ENCODE measurements around the gene FBXO34. TPM values are rescaled to one million over a fixed set of nuclear protein-coding genes. Genes with fewer than 3 reads are reported as not detected.

The FBXO34 gene
- total and polyA plus RNA-seq, 2 of the 13 experiments (the other 11 are each of a cell fraction or from before 2014, with no cell fraction given), result 8.8 to 13.5 TPM

GRCh38 chr14:55256586-55256985 is 14.6 kb upstream of the FBXO34 start (continued):
- TF ChIP-seq ZNF646 (CRISPR knock-in tag; IDR thresholded peaks at IDR 0.05) (no peak), ZNF839 (CRISPR knock-in tag; IDR thresholded peaks at IDR 0.05; ENCODE audit: borderline replicate concordance) (no peak)

DNA sequence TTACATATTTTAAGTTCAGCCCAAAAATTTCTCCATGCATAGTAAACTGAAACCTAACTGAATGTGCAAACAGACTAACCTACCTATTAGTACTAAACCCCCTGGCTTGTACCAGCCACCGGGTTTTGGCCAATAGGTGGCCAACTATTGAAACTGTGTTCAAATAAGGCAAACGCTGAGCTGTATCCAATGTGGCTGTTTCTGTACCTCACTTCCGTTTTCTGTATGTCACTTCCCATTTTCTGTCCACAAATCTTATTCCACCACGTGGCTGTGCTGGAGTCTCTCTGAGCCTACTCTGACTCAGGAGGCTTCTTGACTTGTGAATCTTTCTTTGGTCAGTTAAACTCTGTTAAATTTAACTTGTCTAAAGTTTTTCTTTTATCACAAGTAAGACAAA is 6.0 kb upstream of the FBXO34 start:
- no peak overlapping the region for H3K27ac ChIP-seq (ENCODE audit: extremely low read length, insufficient read depth, low read length)
- no peaks in the 10 kb centered on the region for H3K36me3 ChIP-seq (replicated peaks in 1 of 2; ENCODE audit: control insufficient read depth in 1 of 2, insufficient read depth in 2 of 2, low read length in 2 of 2)
- H2AFZ ChIP-seq (ENCODE audit: low read length), result no peak overlapping the region
- H3K4me2 ChIP-seq (ENCODE audit: low read depth, low read length), result no peak overlapping the region
- in situ Hi-C loops (cut with HindIII; ENCODE audit: extremely low pct_ligation_motif_present, low pct_unique_long_range_greater_than_20kb) (no loop called here), intact Hi-C loops (cut with micrococcal nuclease; ENCODE audit: unreplicated experiment) (no loop called here)
- WGBS (ENCODE audit: low lambda C conversion rate), result 16% methylated on average over 4 of the region's 4 CpGs
- no peak for ATAC-seq
- CTCF ChIA-PET (ENCODE audit: low intra/inter-chr PET ratio, low total read pairs), result no interaction called here
- no peak overlapping the region for H3K4me3 ChIP-seq (replicated peaks in 1 of 3; ENCODE audit: insufficient read depth in 1 of 3, low read depth in 2 of 3, low read length in 3 of 3)
- H3K27me3 ChIP-seq (ENCODE audit: control insufficient read depth in 1 of 2, insufficient read depth in 2 of 2, low read length in 2 of 2), result peaks cover 0 to 4% of the 10 kb centered on the region in 2 experiments; a peak in 2 of 5 replicates
- DNase-seq (ENCODE audit: low spot score), result peak; percentile 24
- no peak for FAIRE-seq
- H4K20me1 ChIP-seq (ENCODE audit: insufficient read depth, low read length), result no peaks in the 10 kb centered on the region
- H3K4me1 ChIP-seq (ENCODE audit: insufficient read depth, low read length), result no peaks in the 10 kb centered on the region
- BruUV-seq (replicated peaks), result no TSS peak
- no peaks in the 10 kb centered on the region for H3K79me2 ChIP-seq (ENCODE audit: insufficient read depth, low read length)
- H3K9ac ChIP-seq (ENCODE audit: insufficient read depth, low read depth, low read length), result no peak overlapping the region
- H3K9me3 ChIP-seq (ENCODE audit: low read length), result no peaks in the 10 kb centered on the region
- TF ChIP-seq, protein P1, sequence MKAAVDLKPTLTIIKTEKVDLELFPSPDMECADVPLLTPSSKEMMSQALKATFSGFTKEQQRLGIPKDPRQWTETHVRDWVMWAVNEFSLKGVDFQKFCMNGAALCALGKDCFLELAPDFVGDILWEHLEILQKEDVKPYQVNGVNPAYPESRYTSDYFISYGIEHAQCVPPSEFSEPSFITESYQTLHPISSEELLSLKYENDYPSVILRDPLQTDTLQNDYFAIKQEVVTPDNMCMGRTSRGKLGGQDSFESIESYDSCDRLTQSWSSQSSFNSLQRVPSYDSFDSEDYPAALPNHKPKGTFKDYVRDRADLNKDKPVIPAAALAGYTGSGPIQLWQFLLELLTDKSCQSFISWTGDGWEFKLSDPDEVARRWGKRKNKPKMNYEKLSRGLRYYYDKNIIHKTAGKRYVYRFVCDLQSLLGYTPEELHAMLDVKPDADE (CRISPR knock-in tag; IDR thresholded peaks at IDR 0.05), result no peak
- TF ChIP-seq GABPA (IDR thresholded peaks at IDR 0.05; ENCODE audit: low read depth, low read length) (no peak), GABPA (CRISPR knock-in tag; IDR thresholded peaks at IDR 0.05; ENCODE audit: low read depth) (peak; percentile 75), ATAD3A (CRISPR knock-in tag; IDR thresholded peaks at IDR 0.05) (no peak), CREB1 (IDR thresholded peaks at IDR 0.05) (no peak), CREB1 (CRISPR knock-in tag; IDR thresholded peaks at IDR 0.05) (peak; percentile 67), TFAP4 (IDR thresholded peaks at IDR 0.05; ENCODE audit: borderline replicate concordance, low read depth) (no peak), SRF (IDR thresholded peaks at IDR 0.05; ENCODE audit: low read depth, low read length) (peak; percentile 69; the same call in 1 of the 2 replicates), KAT2B (IDR thresholded peaks at IDR 0.05; ENCODE audit: borderline replicate concordance, low read depth, low read length) (no peak), HMG20B (CRISPR knock-in tag; conservative IDR thresholded peaks at IDR 0.05) (no peak), ATRX (CRISPR knock-in tag; IDR thresholded peaks at IDR 0.05; ENCODE audit: borderline replicate concordance) (no peak), MLLT10 (CRISPR knock-in tag; IDR thresholded peaks at IDR 0.05) (no peak), ZNF484 (CRISPR knock-in tag; IDR thresholded peaks at IDR 0.05; ENCODE audit: borderline replicate concordance, low read depth) (no peak)
- TF ChIP-seq, protein P2, sequence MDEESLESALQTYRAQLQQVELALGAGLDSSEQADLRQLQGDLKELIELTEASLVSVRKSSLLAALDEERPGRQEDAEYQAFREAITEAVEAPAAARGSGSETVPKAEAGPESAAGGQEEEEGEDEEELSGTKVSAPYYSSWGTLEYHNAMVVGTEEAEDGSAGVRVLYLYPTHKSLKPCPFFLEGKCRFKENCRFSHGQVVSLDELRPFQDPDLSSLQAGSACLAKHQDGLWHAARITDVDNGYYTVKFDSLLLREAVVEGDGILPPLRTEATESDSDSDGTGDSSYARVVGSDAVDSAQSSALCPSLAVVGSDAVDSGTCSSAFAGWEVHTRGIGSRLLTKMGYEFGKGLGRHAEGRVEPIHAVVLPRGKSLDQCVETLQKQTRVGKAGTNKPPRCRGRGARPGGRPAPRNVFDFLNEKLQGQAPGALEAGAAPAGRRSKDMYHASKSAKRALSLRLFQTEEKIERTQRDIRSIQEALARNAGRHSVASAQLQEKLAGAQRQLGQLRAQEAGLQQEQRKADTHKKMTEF (CRISPR knock-in tag; IDR thresholded peaks at IDR 0.05), result no peak
- POLR2A ChIA-PET, result no interaction called here

All from HepG2 (cell line).